Right lobe of liver (tissue), 6 donors: Measurements from ENCODE around the gene METTL8. TPM values are rescaled to one million over a fixed set of nuclear protein-coding genes. Genes with fewer than 3 reads are reported as not detected.

Experiments used
- ATAC-seq, 4 donors: fragments of 200-7000 bp; cut with Tn5 transposase; one replicate each; pipeline ENCODE4 v1.9.1; 2020; ENCODE audit warnings: mild to moderate bottlenecking in 4 of 4, moderate library complexity in 4 of 4
- DNase-seq, 3 donors: peaks; one replicate each; pipeline ENCODE4 v3.0.0-alpha.2; 2020
- H3K27ac ChIP-seq, 3 donors: fragments of 200-600 bp; one replicate each; pipeline ENCODE4 v1.8.0; 2022
- H3K27me3 ChIP-seq, 2 donors: fragments of 200-600 bp; one replicate each; pipeline ENCODE4 v1.8.0; 2022
- H3K36me3 ChIP-seq, 4 donors: fragments of 200-600 bp; sonication (generic) in 1 of 4; one replicate each; pipeline versions ENCODE4 v1.5.1 to v1.8.0; 2017 to 2022; ENCODE audit warnings: control low read depth in 1 of 4
- H3K4me1 ChIP-seq, 4 donors: fragments of 200-600 bp; sonication (generic) in 1 of 4; one replicate each; pipeline versions ENCODE4 v1.5.1 to v1.8.0; 2017 to 2022; ENCODE audit warnings: control low read depth in 1 of 4
- H3K4me3 ChIP-seq, 3 donors: fragments of 200-600 bp; one replicate each; pipeline ENCODE4 v1.8.0; 2022
- H3K9me3 ChIP-seq, 4 donors: fragments of 200-600 bp; sonication (generic) in 1 of 4; one replicate each; pipeline versions ENCODE4 v1.5.1 to v1.8.0; 2017 to 2022; ENCODE audit warnings: control low read depth in 1 of 4
- CTCF ChIP-seq, 4 donors: fragments of 200-600 bp in 3 of 4; fragments of 450-650 bp in 1 of 4; IDR thresholded peaks; one replicate each; pipeline versions ENCODE4 v1.5.1 to v1.8.0; 2016 to 2022; ENCODE audit warnings: antibody characterized with exemption in 4 of 4, mild to moderate bottlenecking in 2 of 4
- POLR2A ChIP-seq: fragments of 450-650 bp; IDR thresholded peaks from one replicate; pipeline ENCODE4 v1.6.1; 2017; ENCODE audit warnings: antibody characterized with exemption, mild to moderate bottlenecking
- WGBS: methylation state at CpG from one replicate; pipeline ENCODE4 v1.1.6; 2018; ENCODE audit warnings: low coverage, low lambda C conversion rate; ENCODE audit not compliant: insufficient coverage; ENCODE audit errors: missing lambda C conversion rate; 5-methylcytosine and 5-hydroxymethylcytosine counted together
- intact Hi-C, 2 donors: fragments of 100-400 bp; cut with DNase I; formaldehyde crosslinking; loops; one replicate each; pipeline versions ENCODE4 v1.11.2 to v1.14.1; 2022
- total RNA-seq, 6 experiments: library from RNA; depleted of rRNA in 2 of 6; stranded (reverse); fragments of >200 nt in 2 of 6; fragmentation: NEBNext Ultra II Directional in 3 of 6; extraction: Animal tissue kit (Norgen Biotek cat#: 25700) in 3 of 6; gene quantifications; one replicate each; pipeline versions ENCODE4 v1.1.0 to v1.2.4, GENCODE V29; 2016 to 2023
- donor health status: DM: no; HTN: yes; CAD: no.
- donor health status: DM: no; HTN: no; CAD: no.
- donor health status: DM: no; HTN: no; CAD: no.
- donor health status: DM: no; HTN: yes; CAD: no.
- donor health status: DM: no; HTN: yes; CAD: no.

METTL8 gene
- total RNA-seq, 6 experiments from 2014 or later, result 6.5 to 13.8 (median 9.5) TPM

GRCh38 chr2:171391532-171391931 is 42.3 kb downstream of the METTL8 start:
- TF ChIP-seq CTCF (IDR thresholded peaks at IDR 0.05) (no peak), POLR2A (no peak)
- Histone ChIP-seq H3K27ac (no peak overlapping the region), H3K4me3 (no peak overlapping the region), H3K27me3 (no peaks in the 10 kb centered on the region), H3K36me3 (no peaks in the 10 kb centered on the region), H3K4me1 (no peaks in the 10 kb centered on the region), H3K9me3 (no peaks in the 10 kb centered on the region)
- 90% methylated on average over 2 of the region's 2 CpGs for WGBS
- no peak for ATAC-seq
- no peak for DNase-seq
- intact Hi-C loops, result no loop called here

GRCh38 chr2:171390941-171391516 is 42.8 kb downstream of the METTL8 start:
- Histone ChIP-seq H3K4me3 (no peak overlapping the region), H3K4me1 (no peaks in the 10 kb centered on the region), H3K36me3 (no peaks in the 10 kb centered on the region), H3K27ac (no peak overlapping the region), H3K9me3 (no peaks in the 10 kb centered on the region), H3K27me3 (no peaks in the 10 kb centered on the region)
- intact Hi-C loops, result no loop called here
- ATAC-seq (no peak), DNase-seq (no peak)
- WGBS, result 89% methylated on average over 1 of the region's 1 CpG
- TF ChIP-seq POLR2A, result no peak
- TF ChIP-seq CTCF (IDR thresholded peaks at IDR 0.05), result no peak

GRCh38 chr2:171389780-171390179 is 44.0 kb downstream of the METTL8 start:
- TF ChIP-seq POLR2A (no peak), CTCF (IDR thresholded peaks at IDR 0.05) (no peak)
- Histone ChIP-seq H3K27me3 (no peaks in the 10 kb centered on the region), H3K4me1 (no peaks in the 10 kb centered on the region), H3K4me3 (no peak overlapping the region), H3K9me3 (no peaks in the 10 kb centered on the region), H3K27ac (no peak overlapping the region), H3K36me3 (no peaks in the 10 kb centered on the region)
- ATAC-seq, result no peak
- intact Hi-C loops, result no loop called here
- no peak for DNase-seq
- 100% methylated on average over 1 of the region's 1 CpG for WGBS

- WGBS, result 100% methylated on average over 1 of the region's 1 CpG
- no peak overlapping the region for H3K4me3 ChIP-seq
- intact Hi-C loops, result no loop called here
These were observed 44.5 kb downstream of the METTL8 start for GRCh38 chr2:171389325-171389724.

More at GRCh38 chr2:171389325-171389724, 44.5 kb downstream of the METTL8 start:
- Histone ChIP-seq H3K9me3 (no peaks in the 10 kb centered on the region), H3K36me3 (no peaks in the 10 kb centered on the region), H3K27me3 (no peaks in the 10 kb centered on the region), H3K4me1 (no peaks in the 10 kb centered on the region), H3K27ac (no peak overlapping the region)
- TF ChIP-seq POLR2A (no peak), CTCF (IDR thresholded peaks at IDR 0.05) (no peak)
- ATAC-seq (no peak), DNase-seq (no peak)
